ENCODE measurements around the gene MCM8. TPM values are rescaled to one million over a fixed set of nuclear protein-coding genes. Genes with fewer than 3 reads are reported as not detected.

The MCM8 gene
- total RNA-seq, 2 donors from 2014 or later = 26.1 to 43.0 TPM

- Histone ChIP-seq H3K27ac (ENCODE audit: low read depth, low read length) (no peak overlapping the region), H3K36me3 (ENCODE audit: control insufficient read depth, insufficient read depth, low read length) (peaks cover 65% of the 10 kb centered on the region), H3K9me3 (ENCODE audit: control insufficient read depth, low read length) (no peaks in the 10 kb centered on the region), H3K27me3 (ENCODE audit: control insufficient read depth, insufficient read depth, low read length, poor library complexity, severe bottlenecking) (no peaks in the 10 kb centered on the region), H3K4me3 (ENCODE audit: low read length) (no peak overlapping the region), H3K9ac (ENCODE audit: extremely low read depth, low read length, poor library complexity, severe bottlenecking) (no peak overlapping the region), H3K4me1 (ENCODE audit: control insufficient read depth, insufficient read depth, low read length) (peaks cover 5% of the 10 kb centered on the region)
- no peak for DNase-seq
- Mint-ChIP-seq H3K4me3 (no peak overlapping the region), H3K36me3 (ENCODE audit: low read depth) (peaks cover 59% of the 10 kb centered on the region), H3K9me3 (no peaks in the 10 kb centered on the region), H3K27ac (no peak overlapping the region), H3K27me3 (ENCODE audit: insufficient read depth) (no peaks in the 10 kb centered on the region), H3K4me1 (no peaks in the 10 kb centered on the region)
- WGBS, 2 experiments (ENCODE audit: insufficient coverage in 1 of 2, insufficient read length in 1 of 2) = 91% methylated on average over 3 of the region's 3 CpGs; no CpG with 5 or more reads in 1 of the 2 experiments
- no peak for TF ChIP-seq CTCF (conservative IDR thresholded peaks at IDR 0.05)
Measured at GRCh38 chr20:6038256-6038655, 87.8 kb downstream of the MCM8 start.

- no peak for TF ChIP-seq CTCF (conservative IDR thresholded peaks at IDR 0.05)
- Histone ChIP-seq H3K4me3 (ENCODE audit: low read length) (no peak overlapping the region), H3K27me3 (ENCODE audit: control insufficient read depth, insufficient read depth, low read length, poor library complexity, severe bottlenecking) (no peaks in the 10 kb centered on the region), H3K9ac (ENCODE audit: extremely low read depth, low read length, poor library complexity, severe bottlenecking) (no peak overlapping the region), H3K27ac (ENCODE audit: low read depth, low read length) (no peak overlapping the region), H3K9me3 (ENCODE audit: control insufficient read depth, low read length) (no peaks in the 10 kb centered on the region), H3K36me3 (ENCODE audit: control insufficient read depth, insufficient read depth, low read length) (peaks cover 50% of the 10 kb centered on the region), H3K4me1 (ENCODE audit: control insufficient read depth, insufficient read depth, low read length) (peaks cover 2% of the 10 kb centered on the region)
- Mint-ChIP-seq H3K27me3 (ENCODE audit: insufficient read depth) (no peaks in the 10 kb centered on the region), H3K36me3 (ENCODE audit: low read depth) (peaks cover 45% of the 10 kb centered on the region), H3K4me3 (no peak overlapping the region), H3K4me1 (no peaks in the 10 kb centered on the region), H3K9me3 (no peaks in the 10 kb centered on the region), H3K27ac (no peak overlapping the region)
- no peak for DNase-seq
- 94 to 100% methylated on average over 5 of the region's 5 CpGs for WGBS, 2 experiments (ENCODE audit: insufficient coverage in 1 of 2, insufficient read length in 1 of 2)
Measured at GRCh38 chr20:6039766-6040165, 89.3 kb downstream of the MCM8 start.

DNA sequence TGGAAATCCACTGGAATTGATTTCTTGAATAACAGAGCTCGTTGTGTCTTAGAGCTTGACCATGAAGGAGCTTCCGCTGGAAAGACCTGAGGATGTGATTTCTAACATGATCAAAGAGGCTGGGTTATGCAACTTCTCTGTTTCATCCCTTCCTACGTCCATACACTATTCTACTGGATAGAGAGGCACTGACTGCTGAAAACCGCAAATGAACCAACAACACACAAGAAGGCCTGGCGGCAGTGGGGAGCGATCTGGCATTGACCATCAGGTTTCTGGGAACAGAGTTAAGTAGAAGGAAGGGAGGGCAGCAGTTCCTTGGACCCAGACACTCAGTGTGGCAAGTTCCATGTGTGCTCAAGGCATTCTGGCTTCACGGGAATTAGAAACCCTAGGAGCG is 90.1 kb downstream of the MCM8 start:
- no peak overlapping the region for H3K4me3 ChIP-seq (ENCODE audit: low read length)
- Mint-ChIP-seq H3K4me3 (no peak overlapping the region), H3K27me3 (ENCODE audit: insufficient read depth) (no peaks in the 10 kb centered on the region), H3K36me3 (ENCODE audit: low read depth) (peaks cover 42% of the 10 kb centered on the region), H3K9me3 (no peaks in the 10 kb centered on the region), H3K4me1 (no peaks in the 10 kb centered on the region), H3K27ac (no peak overlapping the region)
- DNase-seq = no peak
- peaks cover 48% of the 10 kb centered on the region for H3K36me3 ChIP-seq (ENCODE audit: control insufficient read depth, insufficient read depth, low read length)
- H3K9me3 ChIP-seq (ENCODE audit: control insufficient read depth, low read length) = no peaks in the 10 kb centered on the region
- WGBS, 2 experiments (ENCODE audit: insufficient coverage in 1 of 2, insufficient read length in 1 of 2) = 94 to 98% methylated on average over 8 of the region's 8 CpGs
- no peak for TF ChIP-seq CTCF (conservative IDR thresholded peaks at IDR 0.05)
- peaks cover 2% of the 10 kb centered on the region for H3K4me1 ChIP-seq (ENCODE audit: control insufficient read depth, insufficient read depth, low read length)
- no peak overlapping the region for H3K27ac ChIP-seq (ENCODE audit: low read depth, low read length)
- H3K27me3 ChIP-seq (ENCODE audit: control insufficient read depth, insufficient read depth, low read length, poor library complexity, severe bottlenecking) = no peaks in the 10 kb centered on the region
- no peak overlapping the region for H3K9ac ChIP-seq (ENCODE audit: extremely low read depth, low read length, poor library complexity, severe bottlenecking)
